Ishikawa (cell line): ENCODE data around the gene HS6ST2.
A peak's percentile ranks its signal among the peaks of the same experiment; 100 is the strongest.

Experiments used
- CEBPB ChIP-seq: IDR thresholded peaks from 2 replicates; pipeline ENCODE4 v1.6.1; 2012
- CREB1 ChIP-seq: IDR thresholded peaks from 2 replicates; pipeline ENCODE4 v1.6.1; 2012; ENCODE audit warnings: low read depth
- EGR1 ChIP-seq: IDR thresholded peaks from 2 replicates; pipeline ENCODE4 v1.6.1; 2012
- EP300 ChIP-seq: IDR thresholded peaks from 2 replicates; pipeline ENCODE4 v1.6.1; 2012; ENCODE audit warnings: borderline replicate concordance
- FOXM1 ChIP-seq: IDR thresholded peaks from 2 replicates; pipeline ENCODE4 v1.6.1; 2012; ENCODE audit warnings: low read depth, borderline replicate concordance
- MAX ChIP-seq: IDR thresholded peaks from 2 replicates; pipeline ENCODE4 v1.6.1; 2012
- NFIC ChIP-seq: IDR thresholded peaks from 2 replicates; pipeline ENCODE4 v1.6.1; 2012
- RAD21 ChIP-seq: IDR thresholded peaks from 2 replicates; pipeline ENCODE4 v1.6.1; 2012; ENCODE audit warnings: low read depth
- REST ChIP-seq: IDR thresholded peaks from 2 replicates; pipeline ENCODE4 v1.6.1; 2012; ENCODE audit warnings: low read depth, mild to moderate bottlenecking
- TAF1 ChIP-seq: IDR thresholded peaks from 2 replicates; pipeline ENCODE4 v1.6.1; 2012; ENCODE audit warnings: low read depth, mild to moderate bottlenecking
- TCF12 ChIP-seq: IDR thresholded peaks from 2 replicates; pipeline ENCODE4 v1.6.1; 2012; ENCODE audit warnings: low read depth
- TEAD4 ChIP-seq: IDR thresholded peaks from 2 replicates; pipeline ENCODE4 v1.6.1; 2012
- USF1 ChIP-seq: IDR thresholded peaks from 2 replicates; pipeline ENCODE4 v1.6.1; 2012
- YY1 ChIP-seq: IDR thresholded peaks from 2 replicates; pipeline ENCODE4 v1.6.1; 2012; ENCODE audit warnings: low read depth
- ZBTB7A ChIP-seq: IDR thresholded peaks from 2 replicates; pipeline ENCODE4 v1.6.1; 2012; ENCODE audit warnings: low read depth

HS6ST2 gene

GRCh38 chrX:132615391-132616131, 342.9 kb downstream of the HS6ST2 start:
- no peak for TF ChIP-seq TAF1
- peak; percentile 44 for TF ChIP-seq RAD21

- peak; percentile 52 for TF ChIP-seq RAD21
- no peak for TF ChIP-seq USF1
Measured at GRCh38 chrX:132614297-132614696, 344.1 kb downstream of the HS6ST2 start.

GRCh38 chrX:132613801-132614200, 344.6 kb downstream of the HS6ST2 start:
- no peak for TF ChIP-seq REST
- TF ChIP-seq FOXM1 = no peak
- TF ChIP-seq TCF12 = no peak
- TF ChIP-seq CEBPB = no peak
- no peak for TF ChIP-seq ZBTB7A
- TF ChIP-seq MAX = no peak
- TF ChIP-seq EP300 = no peak
- no peak for TF ChIP-seq TAF1

- TF ChIP-seq ZBTB7A (no peak), RAD21 (peak; percentile 75)
Measured at GRCh38 chrX:132612821-132613564, 345.4 kb downstream of the HS6ST2 start.

GRCh38 chrX:132610536-132610935, 347.9 kb downstream of the HS6ST2 start:
- TF ChIP-seq ZBTB7A (no peak), NFIC (no peak), TAF1 (no peak), EP300 (no peak), CREB1 (no peak), CEBPB (no peak), TEAD4 (no peak), MAX (no peak), EGR1 (no peak), FOXM1 (no peak), TCF12 (no peak)

- no peak for TF ChIP-seq CEBPB
- no peak for TF ChIP-seq EP300
- no peak for TF ChIP-seq RAD21
- no peak for TF ChIP-seq REST
- TF ChIP-seq EGR1 = no peak
- TF ChIP-seq TAF1 = no peak
- no peak for TF ChIP-seq TEAD4
- no peak for TF ChIP-seq USF1
- TF ChIP-seq MAX = no peak
- TF ChIP-seq TCF12 = no peak
- no peak for TF ChIP-seq YY1
- no peak for TF ChIP-seq CREB1
- no peak for TF ChIP-seq NFIC
- no peak for TF ChIP-seq ZBTB7A
- TF ChIP-seq FOXM1 = no peak
Measured at GRCh38 chrX:132609362-132609848, 349.0 kb downstream of the HS6ST2 start.
